Kidney capillary endothelial cell (primary cell): ENCODE results near the gene DCP1B.
"Not testable (repeated sequence)": the region's sequence is repeated elsewhere in the genome, so short reads cannot be mapped to it uniquely, and the experiment has no call there.

Experiments
- DNase-seq: peaks from one replicate; pipeline ENCODE4 v3.0.0-alpha.2; 2018; ENCODE audit warnings: low spot score

Gene DCP1B

DNA sequence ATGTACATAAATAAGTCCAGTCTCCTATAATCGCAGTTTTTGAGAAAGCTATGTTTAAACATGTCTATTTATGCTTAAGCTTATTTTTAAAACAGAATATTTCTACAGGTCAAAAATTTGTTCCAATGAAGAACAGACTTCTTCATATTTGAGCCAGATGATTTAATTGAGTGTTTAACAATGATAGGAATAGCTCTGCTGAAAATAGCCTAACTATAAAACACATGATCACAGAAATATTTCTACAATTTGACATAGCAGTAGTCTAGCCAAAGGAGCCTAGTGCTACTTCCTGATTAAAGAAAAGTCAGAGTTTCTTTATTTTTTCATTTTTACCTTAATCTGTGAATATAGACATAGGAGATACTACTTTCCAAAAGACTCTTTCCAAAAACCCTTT, 29.4 kb downstream of the DCP1B start:
- no peak for DNase-seq

DNA sequence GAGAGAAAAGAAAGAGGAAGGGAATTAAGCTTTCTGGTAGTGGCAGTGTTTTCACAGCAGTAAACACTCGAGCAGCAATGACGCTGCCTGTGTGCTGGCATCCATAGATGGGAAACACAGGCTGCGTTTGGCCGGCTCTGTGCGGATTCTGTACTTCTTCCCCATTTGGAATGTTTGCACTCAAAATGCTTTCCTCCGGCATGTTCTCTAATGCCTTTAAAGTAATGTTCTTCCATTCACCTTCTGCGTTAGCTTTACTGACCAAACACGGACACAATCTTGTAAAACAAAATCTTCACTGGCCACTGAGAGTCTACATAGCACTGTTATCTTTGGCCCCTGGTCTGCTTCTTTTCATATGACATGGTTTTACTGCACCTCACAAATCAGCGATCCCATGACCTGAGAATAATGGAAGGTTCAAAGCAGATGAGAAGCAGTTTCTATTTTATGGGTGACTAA, 31.4 kb downstream of the DCP1B start:
- no peak for DNase-seq

GRCh38 chr12:1972260-1972659, 32.0 kb downstream of the DCP1B start:
- no peak for DNase-seq

- no peak for DNase-seq
These were observed 33.8 kb downstream of the DCP1B start for GRCh38 chr12:1970331-1970900.

DNA sequence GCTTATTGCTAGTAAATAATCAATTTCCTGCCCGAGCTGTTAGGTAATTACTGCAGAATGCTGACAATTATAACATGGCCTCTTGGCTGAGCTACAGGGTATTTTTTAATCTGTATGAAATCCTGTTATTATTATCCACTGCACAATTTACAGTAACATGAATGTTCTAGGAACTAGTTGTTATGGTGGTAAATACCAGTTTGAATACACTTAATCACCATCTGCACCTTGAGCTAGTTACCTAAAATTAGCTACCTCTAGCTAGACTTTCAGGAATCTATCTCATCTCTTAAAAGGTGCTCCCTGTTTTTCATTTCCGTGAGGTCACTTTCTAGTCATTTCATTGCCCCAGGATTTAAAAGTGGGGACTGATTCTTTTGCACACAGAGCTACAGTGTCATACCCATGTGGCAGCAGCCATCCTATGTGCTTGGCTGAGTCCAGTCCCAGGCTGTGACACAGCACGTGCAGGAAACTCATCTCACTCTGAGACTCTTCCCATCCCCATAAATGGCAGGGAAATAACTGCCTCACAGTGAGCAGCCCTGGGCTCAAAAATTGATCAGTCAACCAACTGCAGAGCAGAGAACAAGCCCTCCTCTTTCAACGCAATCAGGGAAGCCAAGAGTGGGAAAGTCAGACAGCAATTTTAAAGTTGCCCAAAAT, 37.6 kb downstream of the DCP1B start:
- DNase-seq = no peak

DNA sequence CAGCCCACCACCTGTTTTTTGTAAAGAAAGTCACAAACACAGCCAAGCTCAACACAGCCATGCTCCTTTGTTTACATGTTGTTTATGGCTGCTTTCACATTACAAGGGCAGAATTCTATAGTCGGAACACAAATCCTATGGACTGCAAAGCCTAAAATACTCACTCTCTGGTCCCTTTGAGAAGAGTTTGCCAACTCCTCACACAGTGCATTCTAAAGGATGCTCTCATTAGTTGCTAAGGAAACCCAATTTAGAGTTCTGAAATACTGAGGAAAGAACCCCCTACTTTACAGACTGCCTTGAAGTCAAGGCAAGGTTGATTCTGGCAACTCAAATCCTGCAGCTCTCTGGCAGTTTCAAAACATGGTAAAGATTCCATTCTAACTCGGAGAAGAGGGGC, 38.3 kb downstream of the DCP1B start:
- DNase-seq = no peak

- no peak for DNase-seq
These were observed 41.9 kb downstream of the DCP1B start for GRCh38 chr12:1962051-1963020.

DNA sequence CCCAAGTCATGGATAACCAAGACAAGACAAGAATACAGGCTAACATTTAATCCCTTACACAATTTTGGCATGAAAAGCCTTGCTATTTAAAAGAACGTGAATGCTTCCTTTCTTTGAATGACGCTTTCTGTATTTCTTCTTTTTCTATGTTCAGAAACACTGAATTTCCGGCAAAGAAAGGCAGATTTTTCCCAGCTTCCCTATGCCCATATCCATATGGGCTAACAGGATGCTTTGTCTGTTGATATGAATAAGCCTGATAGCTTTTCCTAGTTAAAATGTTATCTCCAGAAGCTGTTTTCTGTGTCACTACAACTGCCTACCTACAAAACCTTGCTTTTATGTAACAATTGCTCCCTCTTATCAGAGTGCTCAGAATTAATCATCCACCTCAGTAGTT, 47.5 kb downstream of the DCP1B start:
- DNase-seq = no peak

DNA sequence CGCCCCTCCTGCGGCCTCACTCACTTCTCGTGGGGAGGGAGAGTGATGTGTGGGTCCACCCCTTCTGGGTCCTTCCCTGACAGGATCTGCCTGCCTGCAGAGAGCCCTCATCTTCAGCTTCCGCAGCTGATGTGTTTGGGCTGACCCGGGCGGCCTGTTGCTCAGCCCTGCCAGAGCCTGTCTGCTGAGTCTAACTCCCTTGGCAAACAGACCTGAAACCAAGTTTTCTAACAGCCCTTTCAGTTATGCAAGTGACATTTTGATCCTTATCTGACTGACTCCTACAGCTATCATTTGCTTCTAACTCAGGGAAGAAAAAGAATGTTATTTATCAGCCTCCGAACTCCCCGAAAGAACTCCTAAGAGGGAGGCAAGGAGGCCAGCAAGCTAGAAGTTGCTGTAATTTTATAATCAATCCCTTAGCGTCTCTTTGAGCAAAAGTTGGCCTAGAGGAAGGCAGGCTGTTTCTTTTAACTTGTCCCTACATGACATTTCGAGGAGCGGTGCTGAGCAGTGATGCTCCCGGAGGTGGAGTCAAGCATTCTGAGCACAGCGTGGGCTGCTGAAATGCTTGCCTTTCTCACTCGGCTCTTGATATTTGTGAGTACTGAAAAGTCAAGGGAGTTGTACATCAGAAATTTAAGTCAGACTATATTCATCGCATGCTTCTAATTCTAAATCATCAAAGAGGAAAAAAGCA, 54.3 kb downstream of the DCP1B start:
- no peak for DNase-seq

GRCh38 chr12:1948883-1949282, 55.4 kb downstream of the DCP1B start:
- no peak for DNase-seq

- DNase-seq = no peak
These were observed 57.2 kb downstream of the DCP1B start for GRCh38 chr12:1947081-1947480.

DNA sequence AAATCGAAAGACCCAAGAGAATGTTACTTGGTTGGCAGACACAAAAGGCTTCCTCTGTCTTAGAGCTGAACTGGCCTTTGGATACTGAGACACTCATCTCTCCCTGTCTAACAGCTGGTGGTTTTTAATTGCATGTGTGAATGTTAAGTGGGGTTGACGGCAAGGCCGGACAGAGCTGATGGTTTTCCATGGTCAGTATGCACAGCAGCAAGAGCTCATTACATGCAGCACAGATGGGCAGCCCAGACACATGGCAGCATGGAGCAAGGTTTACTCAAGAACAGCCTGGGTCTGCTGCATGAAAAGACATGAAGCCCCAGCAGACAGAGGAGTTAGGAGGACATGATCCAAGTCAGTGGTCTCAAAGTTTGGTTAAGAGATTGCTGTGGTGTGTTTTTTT, 58.0 kb downstream of the DCP1B start:
- no peak for DNase-seq

GRCh38 chr12:1945502-1945901, 58.8 kb downstream of the DCP1B start:
- DNase-seq = not testable (repeated sequence)

- peak; percentile 83 for DNase-seq
These were observed 64.3 kb downstream of the DCP1B start for GRCh38 chr12:1939801-1940607.

- DNase-seq = no peak
These were observed 64.9 kb downstream of the DCP1B start for GRCh38 chr12:1939331-1939730.

GRCh38 chr12:1937481-1938224, 66.6 kb downstream of the DCP1B start:
- no peak for DNase-seq

DNA sequence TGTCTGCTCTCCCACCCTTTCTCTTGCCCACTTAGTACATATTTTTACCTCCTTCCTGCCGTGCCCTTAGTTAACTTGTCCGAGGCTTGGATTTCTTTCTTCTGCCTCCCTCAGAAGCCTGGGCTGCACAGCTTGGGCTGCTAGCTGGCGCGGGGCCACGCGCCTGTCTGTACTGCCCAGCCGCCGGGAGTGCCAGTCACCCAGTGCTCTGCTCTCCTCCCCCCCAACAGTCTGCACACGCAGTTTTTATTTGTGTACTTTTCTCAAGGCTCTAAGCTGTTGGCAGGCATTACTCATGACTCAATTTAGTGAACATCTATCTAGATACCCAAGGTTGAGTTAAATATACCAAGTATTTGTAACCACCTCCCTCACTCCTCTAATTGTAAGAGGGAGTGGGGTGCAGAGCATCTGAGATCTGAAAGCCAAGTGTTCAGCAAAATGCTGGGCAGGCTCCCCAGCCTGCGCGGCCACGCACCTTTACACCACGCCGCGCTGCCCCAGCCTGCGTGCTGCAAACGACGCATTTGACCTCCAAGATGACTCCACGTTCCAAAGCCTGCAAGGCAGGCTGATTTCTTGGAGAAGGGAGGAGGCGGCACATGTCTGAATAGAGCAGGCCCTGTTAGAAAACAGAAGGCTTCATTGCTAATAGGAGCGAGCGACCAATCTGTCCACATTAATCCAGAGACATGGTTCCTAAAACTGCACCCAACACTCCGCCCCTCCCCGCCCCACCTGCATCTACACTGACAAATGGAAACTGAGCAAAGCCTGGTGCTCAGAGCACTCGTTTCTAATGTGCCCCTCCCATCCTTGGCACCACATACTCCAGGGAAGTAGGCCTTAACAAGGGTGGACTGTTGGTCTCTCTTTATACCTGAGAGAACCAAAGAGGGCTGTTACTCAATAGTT, 67.6 kb downstream of the DCP1B start:
- DNase-seq = no peak

DNA sequence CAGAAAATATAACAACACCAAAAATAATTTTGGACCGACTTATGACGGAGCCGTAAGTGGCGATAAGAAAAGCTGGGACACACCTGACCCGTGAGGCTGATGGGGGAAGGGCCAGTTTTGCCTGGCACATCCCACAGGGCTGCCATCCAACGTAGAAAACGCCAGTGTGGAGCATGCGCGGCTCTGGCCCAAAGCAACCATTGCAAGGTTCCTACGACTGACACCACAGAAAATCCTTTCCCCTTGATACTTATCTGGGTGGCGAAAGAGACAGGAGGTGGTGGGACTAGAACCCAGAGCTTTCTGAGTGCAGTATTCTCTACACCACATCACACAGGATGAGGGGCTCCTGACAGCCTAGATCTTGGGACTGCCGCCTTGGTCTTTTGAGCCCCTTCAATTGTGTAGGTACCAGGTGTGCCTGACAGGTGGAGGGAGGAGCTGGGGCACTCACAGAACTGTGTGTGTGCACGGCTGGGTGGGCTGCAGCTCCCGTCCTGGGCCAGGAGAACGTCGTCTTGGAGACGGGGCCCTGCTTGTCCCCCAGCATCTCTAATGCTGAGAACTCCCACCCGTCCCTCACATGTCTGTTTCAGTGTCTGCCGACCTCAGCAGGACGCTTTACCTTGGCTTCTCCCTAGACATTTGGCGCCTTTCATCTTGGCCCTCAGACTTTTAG, 68.4 kb downstream of the DCP1B start:
- DNase-seq = no peak

DNA sequence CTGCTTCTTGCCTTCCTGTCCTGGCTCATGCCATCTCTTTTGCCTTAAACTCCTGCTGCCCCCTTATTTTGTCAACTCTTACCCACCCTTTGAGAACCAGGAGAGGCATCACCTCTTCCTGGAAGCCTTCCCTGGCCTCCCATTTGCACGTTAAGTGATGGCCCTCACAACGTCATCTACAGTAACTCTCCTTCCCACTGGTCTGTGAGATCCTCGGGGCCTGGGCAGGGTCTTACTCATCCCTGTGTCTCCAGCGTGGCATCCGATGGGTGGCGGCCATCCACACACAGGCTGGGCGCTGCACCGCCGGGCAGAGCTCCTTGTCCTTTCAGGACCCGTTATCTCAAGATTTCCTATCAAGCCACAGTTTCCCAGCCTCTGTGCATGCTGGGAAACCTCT, 69.0 kb downstream of the DCP1B start:
- DNase-seq = no peak
